Lung (tissue), 12 donors: ENCODE measurements around the gene SLC29A3. TPM values are rescaled to one million over a fixed set of nuclear protein-coding genes. Genes with fewer than 3 reads are reported as not detected.
A peak's percentile ranks its signal among the peaks of the same experiment; 100 is the strongest.

ENCODE experiments used
- ATAC-seq: fragments of 200-7000 bp; cut with Tn5 transposase; one replicate; pipeline ENCODE4 v1.9.1; 2020; ENCODE audit warnings: moderate number of reproducible peaks; ENCODE audit not compliant: insufficient read depth, low FRiP score
- DNase-seq, 3 donors: peaks; one replicate each; pipeline ENCODE4 v3.0.0-alpha.2; 2013 to 2017
- H3K27ac ChIP-seq, 2 donors: one replicate each; pipeline ENCODE4 v1.5.1; 2013; ENCODE audit warnings: mild to moderate bottlenecking in 2 of 2, moderate library complexity in 2 of 2, control low read depth in 1 of 2, inconsistent platforms in 1 of 2, low read depth in 1 of 2, low read length in 1 of 2
- H3K27me3 ChIP-seq, 3 donors: one replicate each; pipeline ENCODE4 v1.5.1; 2013; ENCODE audit warnings: low read length in 2 of 3; ENCODE audit not compliant: control insufficient read depth in 3 of 3, insufficient read depth in 3 of 3
- H3K36me3 ChIP-seq, 4 donors: one replicate each; pipeline ENCODE4 v1.5.1; 2013; ENCODE audit warnings: low read length in 4 of 4, mild to moderate bottlenecking in 1 of 4, moderate library complexity in 1 of 4; ENCODE audit not compliant: control insufficient read depth in 4 of 4, insufficient read depth in 4 of 4
- H3K4me1 ChIP-seq, 5 donors: one replicate each; pipeline ENCODE4 v1.5.1; 2013; ENCODE audit warnings: low read length in 5 of 5, mild to moderate bottlenecking in 2 of 5, moderate library complexity in 1 of 5; ENCODE audit not compliant: control insufficient read depth in 5 of 5, insufficient read depth in 5 of 5
- H3K4me3 ChIP-seq: one replicate; pipeline ENCODE4 v1.5.1; 2013; ENCODE audit warnings: mild to moderate bottlenecking, control low read depth, moderate library complexity
- H3K9ac ChIP-seq, 2 donors: one replicate each; pipeline ENCODE4 v1.5.1; 2013; ENCODE audit warnings: low read length in 2 of 2, control low read depth in 1 of 2; ENCODE audit not compliant: insufficient read depth in 1 of 2
- H3K9me3 ChIP-seq, 4 donors: one replicate each; pipeline ENCODE4 v1.5.1; 2013; ENCODE audit warnings: low read length in 3 of 4, mild to moderate bottlenecking in 1 of 4, moderate library complexity in 1 of 4; ENCODE audit not compliant: control insufficient read depth in 4 of 4, insufficient read depth in 3 of 4
- CTCF ChIP-seq: IDR thresholded peaks from 2 replicates; pipeline ENCODE4 v1.5.1; 2012; ENCODE audit warnings: mild to moderate bottlenecking; ENCODE audit errors: control extremely low read depth, extremely low read depth
- WGBS, 2 donors: extraction: QIAGEN DNeasy Blood & Tissue Kit; methylation state at CpG; one replicate each; pipeline ENCODE4 v1.1.7; 2013; 5-methylcytosine and 5-hydroxymethylcytosine counted together
- polyA plus RNA-seq, 2 donors: library from polyadenylated mRNA; stranded (reverse); fragments of 200-250 nt; gene quantifications; one replicate each; pipeline ENCODE4 v1.2.1, GENCODE V29; 2013
- total RNA-seq, 2 donors: library from RNA; depleted of rRNA in 1 of 2; stranded (reverse); fragments of >200 nt in 1 of 2; gene quantifications; one replicate each; pipeline ENCODE4 v1.2.1, GENCODE V29; 2014 to 2021
- donor health status: control.
- donor health status: control.
- donor health status: Bipolar disorder and iron deficiency.
- donor health status: healthy.
- donor health status: DM: yes; HTN: yes; CAD: no.

SLC29A3 gene
- total and polyA plus RNA-seq, 4 donors: 4.9 to 9.6 (median 5.4) TPM

- Histone ChIP-seq H3K36me3 (no peaks in the 10 kb centered on the region), H3K9ac (no peak overlapping the region), H3K27me3 (no peaks in the 10 kb centered on the region), H3K9me3 (no peaks in the 10 kb centered on the region), H3K4me3 (no peak overlapping the region), H3K27ac (no peak overlapping the region), H3K4me1 (peaks cover 0 to 39% (median 3%) of the 10 kb centered on the region in 5 donors)
- ATAC-seq (no peak), DNase-seq (peak; percentile 87 to 95 (median 88))
- TF ChIP-seq CTCF: no peak
- 51 to 62% methylated on average over 19 of the region's 19 CpGs for WGBS, 2 donors
Observed at GRCh38 chr10:71312811-71313789, 6.0 kb upstream of the SLC29A3 start.

GRCh38 chr10:71314028-71314693, 4.9 kb upstream of the SLC29A3 start:
- DNase-seq: peak; percentile 39 to 73 (median 68)
- H3K4me3 ChIP-seq: no peak overlapping the region
- H3K4me1 ChIP-seq: peaks cover 0 to 39% (median 3%) of the 10 kb centered on the region in 5 donors
- peak; percentile 66 for ATAC-seq
- no peaks in the 10 kb centered on the region for H3K9me3 ChIP-seq
- TF ChIP-seq CTCF: peak; percentile 62
- no peak overlapping the region for H3K27ac ChIP-seq
- WGBS, 2 donors: 9 to 12% methylated on average over 19 to 21 of the region's 21 CpGs
- no peaks in the 10 kb centered on the region for H3K36me3 ChIP-seq
- no peak overlapping the region for H3K9ac ChIP-seq
- no peaks in the 10 kb centered on the region for H3K27me3 ChIP-seq

GRCh38 chr10:71314694-71315225, 4.3 kb upstream of the SLC29A3 start:
- no peaks in the 10 kb centered on the region for H3K27me3 ChIP-seq
- TF ChIP-seq CTCF: no peak
- no peak overlapping the region for H3K4me3 ChIP-seq
- no peaks in the 10 kb centered on the region for H3K9me3 ChIP-seq
- H3K9ac ChIP-seq: no peak overlapping the region
- 67 to 74% methylated on average over 11 of the region's 11 CpGs for whole genome bisulfite sequencing, 2 donors
- no peak overlapping the region for H3K27ac ChIP-seq
- no peak for ATAC-seq
- DNase-seq: no peak
- no peaks in the 10 kb centered on the region for H3K36me3 ChIP-seq
- H3K4me1 ChIP-seq: peaks cover 0 to 42% (median 3%) of the 10 kb centered on the region in 5 donors
